ENCODE measurements around the gene FOXA3. TPM values are rescaled to one million over a fixed set of nuclear protein-coding genes. Genes with fewer than 3 reads are reported as not detected.

Gene FOXA3
- total and polyA plus RNA-seq, 10 of the 15 experiments (the other 5 are each of a cell fraction or from before 2014, with no cell fraction given), result 0.04 to 0.83 (median 0.11) TPM; not detected in 5

DNA sequence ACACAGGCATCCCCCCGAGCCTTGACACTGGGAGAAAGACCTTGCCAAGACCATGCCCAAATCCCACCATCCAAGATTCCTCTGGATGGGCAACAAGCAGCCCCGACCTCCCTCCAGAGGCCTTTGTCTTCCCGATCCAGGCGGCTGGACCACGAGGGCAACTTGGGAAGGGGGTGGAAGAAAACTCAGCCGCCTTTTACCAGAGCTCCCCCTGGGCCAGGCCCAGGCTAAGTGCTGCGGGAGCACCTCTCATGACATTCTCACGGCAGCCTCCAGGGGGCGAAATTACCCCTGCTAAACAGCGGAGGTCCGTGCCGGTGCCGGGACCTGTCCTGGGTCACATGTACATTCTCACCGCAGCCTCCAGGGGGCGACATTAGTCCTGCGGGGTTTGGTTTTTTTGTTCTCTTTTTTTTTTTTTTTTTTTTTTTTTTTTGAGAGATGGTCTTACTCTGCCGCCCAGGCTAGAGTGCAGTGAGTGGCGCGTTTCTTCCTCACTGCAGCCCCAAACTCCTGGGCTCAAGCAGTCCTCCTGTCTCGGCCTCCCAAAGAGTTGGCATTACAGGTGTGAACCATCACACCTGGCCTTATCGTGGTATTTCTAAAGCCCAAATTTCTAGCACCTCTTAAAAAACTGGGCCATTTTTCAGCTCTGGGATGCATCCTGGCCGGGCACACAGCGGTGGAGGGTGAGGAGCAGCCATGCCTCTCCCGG lies 47.0 kb upstream of the FOXA3 start (continued):
- TF ChIP-seq, protein P1, sequence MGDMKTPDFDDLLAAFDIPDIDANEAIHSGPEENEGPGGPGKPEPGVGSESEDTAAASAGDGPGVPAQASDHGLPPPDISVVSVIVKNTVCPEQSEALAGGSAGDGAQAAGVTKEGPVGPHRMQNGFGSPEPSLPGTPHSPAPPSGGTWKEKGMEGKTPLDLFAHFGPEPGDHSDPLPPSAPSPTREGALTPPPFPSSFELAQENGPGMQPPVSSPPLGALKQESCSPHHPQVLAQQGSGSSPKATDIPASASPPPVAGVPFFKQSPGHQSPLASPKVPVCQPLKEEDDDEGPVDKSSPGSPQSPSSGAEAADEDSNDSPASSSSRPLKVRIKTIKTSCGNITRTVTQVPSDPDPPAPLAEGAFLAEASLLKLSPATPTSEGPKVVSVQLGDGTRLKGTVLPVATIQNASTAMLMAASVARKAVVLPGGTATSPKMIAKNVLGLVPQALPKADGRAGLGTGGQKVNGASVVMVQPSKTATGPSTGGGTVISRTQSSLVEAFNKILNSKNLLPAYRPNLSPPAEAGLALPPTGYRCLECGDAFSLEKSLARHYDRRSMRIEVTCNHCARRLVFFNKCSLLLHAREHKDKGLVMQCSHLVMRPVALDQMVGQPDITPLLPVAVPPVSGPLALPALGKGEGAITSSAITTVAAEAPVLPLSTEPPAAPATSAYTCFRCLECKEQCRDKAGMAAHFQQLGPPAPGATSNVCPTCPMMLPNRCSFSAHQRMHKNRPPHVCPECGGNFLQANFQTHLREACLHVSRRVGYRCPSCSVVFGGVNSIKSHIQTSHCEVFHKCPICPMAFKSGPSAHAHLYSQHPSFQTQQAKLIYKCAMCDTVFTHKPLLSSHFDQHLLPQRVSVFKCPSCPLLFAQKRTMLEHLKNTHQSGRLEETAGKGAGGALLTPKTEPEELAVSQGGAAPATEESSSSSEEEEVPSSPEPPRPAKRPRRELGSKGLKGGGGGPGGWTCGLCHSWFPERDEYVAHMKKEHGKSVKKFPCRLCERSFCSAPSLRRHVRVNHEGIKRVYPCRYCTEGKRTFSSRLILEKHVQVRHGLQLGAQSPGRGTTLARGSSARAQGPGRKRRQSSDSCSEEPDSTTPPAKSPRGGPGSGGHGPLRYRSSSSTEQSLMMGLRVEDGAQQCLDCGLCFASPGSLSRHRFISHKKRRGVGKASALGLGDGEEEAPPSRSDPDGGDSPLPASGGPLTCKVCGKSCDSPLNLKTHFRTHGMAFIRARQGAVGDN (IDR thresholded peaks at IDR 0.05), result no peak
- TF ChIP-seq FOXK2 (IDR thresholded peaks at IDR 0.05) (no peak), GATAD2B (conservative IDR thresholded peaks at IDR 0.05; ENCODE audit: low read depth) (no peak), BCL11A (IDR thresholded peaks at IDR 0.05; ENCODE audit: low read depth, low read length) (no peak), SIX5 (IDR thresholded peaks at IDR 0.05; ENCODE audit: low read depth, low read length, severe bottlenecking) (no peak), ATF2 (IDR thresholded peaks at IDR 0.05; ENCODE audit: low read length) (no peak), JUNB (IDR thresholded peaks at IDR 0.05) (no peak), YBX1 (IDR thresholded peaks at IDR 0.05) (no peak), HDAC2 (IDR thresholded peaks at IDR 0.05) (no peak), IKZF1 (conservative IDR thresholded peaks at IDR 0.05) (no peak), CBX5 (IDR thresholded peaks at IDR 0.05; ENCODE audit: low read depth) (peak; percentile 57; the same call in 1 of the 2 replicates), RBBP5 (conservative IDR thresholded peaks at IDR 0.05) (no peak), BHLHE40 (IDR thresholded peaks at IDR 0.05; ENCODE audit: borderline replicate concordance in 1 of 2, low read depth in 2 of 2, low read length in 1 of 2) (peak; percentile 83 to 86), HDGF (IDR thresholded peaks at IDR 0.05) (peak; percentile 70; the same call in 1 of the 2 replicates), CBFB (IDR thresholded peaks at IDR 0.05; ENCODE audit: low read depth) (peak; percentile 89), STAT3 (IDR thresholded peaks at IDR 0.05; ENCODE audit: low read depth, low read length) (0 out of 2 replicates have a peak, but pooled peaks have one; percentile 31), ZBED1 (IDR thresholded peaks at IDR 0.05; ENCODE audit: borderline replicate concordance) (no peak), RUNX3 (IDR thresholded peaks at IDR 0.05; ENCODE audit: low read length) (peak; percentile 97), POLR2AphosphoS5 (IDR thresholded peaks at IDR 0.05; ENCODE audit: low read length) (peak; percentile 52), SUPT20H (IDR thresholded peaks at IDR 0.05; ENCODE audit: borderline replicate concordance, control insufficient read depth, low read depth, low read length) (no peak), ZNF384 (IDR thresholded peaks at IDR 0.05; ENCODE audit: borderline replicate concordance, low read depth, low read length) (peak; percentile 100)
- TF ChIP-seq, protein P2, sequence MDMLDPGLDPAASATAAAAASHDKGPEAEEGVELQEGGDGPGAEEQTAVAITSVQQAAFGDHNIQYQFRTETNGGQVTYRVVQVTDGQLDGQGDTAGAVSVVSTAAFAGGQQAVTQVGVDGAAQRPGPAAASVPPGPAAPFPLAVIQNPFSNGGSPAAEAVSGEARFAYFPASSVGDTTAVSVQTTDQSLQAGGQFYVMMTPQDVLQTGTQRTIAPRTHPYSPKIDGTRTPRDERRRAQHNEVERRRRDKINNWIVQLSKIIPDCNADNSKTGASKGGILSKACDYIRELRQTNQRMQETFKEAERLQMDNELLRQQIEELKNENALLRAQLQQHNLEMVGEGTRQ (IDR thresholded peaks at IDR 0.05; ENCODE audit: borderline replicate concordance, low read depth, low read length), result peak; percentile 68
- TF ChIP-seq, protein P3, sequence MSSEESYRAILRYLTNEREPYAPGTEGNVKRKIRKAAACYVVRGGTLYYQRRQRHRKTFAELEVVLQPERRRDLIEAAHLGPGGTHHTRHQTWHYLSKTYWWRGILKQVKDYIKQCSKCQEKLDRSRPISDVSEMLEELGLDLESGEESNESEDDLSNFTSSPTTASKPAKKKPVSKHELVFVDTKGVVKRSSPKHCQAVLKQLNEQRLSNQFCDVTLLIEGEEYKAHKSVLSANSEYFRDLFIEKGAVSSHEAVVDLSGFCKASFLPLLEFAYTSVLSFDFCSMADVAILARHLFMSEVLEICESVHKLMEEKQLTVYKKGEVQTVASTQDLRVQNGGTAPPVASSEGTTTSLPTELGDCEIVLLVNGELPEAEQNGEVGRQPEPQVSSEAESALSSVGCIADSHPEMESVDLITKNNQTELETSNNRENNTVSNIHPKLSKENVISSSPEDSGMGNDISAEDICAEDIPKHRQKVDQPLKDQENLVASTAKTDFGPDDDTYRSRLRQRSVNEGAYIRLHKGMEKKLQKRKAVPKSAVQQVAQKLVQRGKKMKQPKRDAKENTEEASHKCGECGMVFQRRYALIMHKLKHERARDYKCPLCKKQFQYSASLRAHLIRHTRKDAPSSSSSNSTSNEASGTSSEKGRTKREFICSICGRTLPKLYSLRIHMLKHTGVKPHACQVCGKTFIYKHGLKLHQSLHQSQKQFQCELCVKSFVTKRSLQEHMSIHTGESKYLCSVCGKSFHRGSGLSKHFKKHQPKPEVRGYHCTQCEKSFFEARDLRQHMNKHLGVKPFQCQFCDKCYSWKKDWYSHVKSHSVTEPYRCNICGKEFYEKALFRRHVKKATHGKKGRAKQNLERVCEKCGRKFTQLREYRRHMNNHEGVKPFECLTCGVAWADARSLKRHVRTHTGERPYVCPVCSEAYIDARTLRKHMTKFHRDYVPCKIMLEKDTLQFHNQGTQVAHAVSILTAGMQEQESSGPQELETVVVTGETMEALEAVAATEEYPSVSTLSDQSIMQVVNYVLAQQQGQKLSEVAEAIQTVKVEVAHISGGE (CRISPR knock-in tag; IDR thresholded peaks at IDR 0.05), result no peak

Measured in GM12878 (cell line).